CD4-positive, alpha-beta T cell treated with Interleukin-4 for 1 hour (primary cell): Measurements from ENCODE around the gene TMTC2.
"Not testable (repeated sequence)": the region's sequence is repeated elsewhere in the genome, so short reads cannot be mapped to it uniquely, and the experiment has no call there.

Source experiments
- DNase-seq, 2 donors: peaks; one replicate each; pipeline ENCODE4 v3.0.0-alpha.2; 2020 to 2022

The TMTC2 gene

GRCh38 chr12:82730953-82731459, 44.3 kb downstream of the TMTC2 start:
- DNase-seq: no peak

GRCh38 chr12:82740129-82741000, 53.7 kb downstream of the TMTC2 start:
- no peak for DNase-seq

- DNase-seq: no peak
Measured at GRCh38 chr12:82745063-82745674, 58.5 kb downstream of the TMTC2 start.

GRCh38 chr12:82745807-82746206, 59.1 kb downstream of the TMTC2 start:
- DNase-seq: no peak

GRCh38 chr12:82746668-82747067, 60.0 kb downstream of the TMTC2 start:
- no peak for DNase-seq

- DNase-seq: no peak
Measured at GRCh38 chr12:82749015-82749414, 62.3 kb downstream of the TMTC2 start.

- no peak for DNase-seq
Measured at GRCh38 chr12:82754856-82755255, 68.2 kb downstream of the TMTC2 start.

GRCh38 chr12:82756303-82756702, 69.6 kb downstream of the TMTC2 start:
- DNase-seq: no peak

- DNase-seq: no peak
Measured at GRCh38 chr12:82757059-82757458, 70.4 kb downstream of the TMTC2 start.

- DNase-seq: no peak
Measured at GRCh38 chr12:82757656-82758055, 71.0 kb downstream of the TMTC2 start.

- no peak for DNase-seq
Measured at GRCh38 chr12:82758749-82759330, 72.1 kb downstream of the TMTC2 start.

GRCh38 chr12:82760423-82760822, 73.7 kb downstream of the TMTC2 start:
- DNase-seq: no peak

- not testable (repeated sequence) for DNase-seq
Measured at GRCh38 chr12:82765206-82765605, 78.5 kb downstream of the TMTC2 start.

- no peak for DNase-seq
Measured at GRCh38 chr12:82765971-82766705, 79.4 kb downstream of the TMTC2 start.

- no peak for DNase-seq
Measured at GRCh38 chr12:82774666-82775065, 88.0 kb downstream of the TMTC2 start.

- no peak for DNase-seq
Measured at GRCh38 chr12:82780517-82780916, 93.8 kb downstream of the TMTC2 start.

GRCh38 chr12:82781309-82781997, 94.7 kb downstream of the TMTC2 start:
- no peak for DNase-seq

- no peak for DNase-seq
Measured at GRCh38 chr12:82783435-82783834, 96.7 kb downstream of the TMTC2 start.

- no peak for DNase-seq
Measured at GRCh38 chr12:82787016-82787415, 100.3 kb downstream of the TMTC2 start.

GRCh38 chr12:82788594-82788993, 101.9 kb downstream of the TMTC2 start:
- no peak for DNase-seq

- DNase-seq: no peak
Measured at GRCh38 chr12:82789674-82790073, 103.0 kb downstream of the TMTC2 start.

- DNase-seq: no peak
Measured at GRCh38 chr12:82793751-82794281, 107.1 kb downstream of the TMTC2 start.
